ENCODE data around the gene DTX2.

- no peak for TF ChIP-seq CTCF (IDR thresholded peaks at IDR 0.05)
- no peak for TF ChIP-seq POLR2A (IDR thresholded peaks at IDR 0.05)
Measured at GRCh38 chr7:76430836-76431235, 30.7 kb upstream of the DTX2 start.

All from stomach (tissue), 4 donors.